Activated CD8-positive, alpha-beta T cell treated with anti-CD3 and anti-CD28 coated beads for 36 hours (primary cell): ENCODE data around the gene P3H3. TPM values are rescaled to one million over a fixed set of nuclear protein-coding genes. Genes with fewer than 3 reads are reported as not detected.
A peak's percentile ranks its signal among the peaks of the same experiment; 100 is the strongest.

Experiments used
- ATAC-seq: fragments of 200-7000 bp; cut with Tn5 transposase; one replicate; pipeline ENCODE4 v1.10.0; 2021; ENCODE audit warnings: mild to moderate bottlenecking, moderate library complexity
- CTCF ChIA-PET: fragments of 350-600 bp; sonication (Branson Sonifier 250); formaldehyde crosslinking; loops from one replicate; lab custom pipeline; 2021; ENCODE audit warnings: antibody characterized with exemption; lab: Charles Lee
- POLR2A ChIA-PET: fragments of 350-600 bp; sonication (Branson Sonifier 250); formaldehyde crosslinking; loops from one replicate; lab custom pipeline; 2021; ENCODE audit warnings: antibody characterized with exemption; lab: Charles Lee
- DNase-seq: peaks from one replicate; pipeline ENCODE4 v3.0.0-alpha.2; 2020
- H3K27ac Mint-ChIP-seq: one replicate; pipeline ENCODE4 v1.8.0; 2021; ENCODE audit warnings: mild to moderate bottlenecking, mixed read lengths
- H3K27me3 Mint-ChIP-seq: one replicate; pipeline ENCODE4 v1.8.0; 2021; ENCODE audit warnings: mixed read lengths
- H3K36me3 Mint-ChIP-seq: one replicate; pipeline ENCODE4 v1.8.0; 2021; ENCODE audit warnings: low read depth, mixed read lengths
- H3K4me1 Mint-ChIP-seq: one replicate; pipeline ENCODE4 v1.8.0; 2021; ENCODE audit warnings: low read depth, mixed read lengths
- H3K4me3 Mint-ChIP-seq: one replicate; pipeline ENCODE4 v1.8.0; 2021; ENCODE audit warnings: mild to moderate bottlenecking, moderate library complexity, mixed read lengths
- H3K9me3 Mint-ChIP-seq: one replicate; pipeline ENCODE4 v1.8.0; 2021; ENCODE audit warnings: mixed read lengths
- intact Hi-C: fragments of 100-400 bp; cut with micrococcal nuclease; formaldehyde crosslinking; loops from one replicate; pipeline ENCODE4 v1.10.0; 2022
- total RNA-seq, 2 experiments: library from RNA; stranded (reverse); gene quantifications; one replicate each; pipeline ENCODE4 v1.2.3, GENCODE V29; 2021
- TF ChIP-seq, protein P1 (sequence below): fragments of 200-600 bp; IDR thresholded peaks from one replicate; pipeline ENCODE4 v1.8.0; 2022; ENCODE audit warnings: antibody characterized with exemption, mild to moderate bottlenecking

P3H3 gene
- total RNA-seq, 2 experiments from 2014 or later = 2.1 to 2.3 TPM

GRCh38 chr12:6847676-6848075, 19.5 kb downstream of the P3H3 start:
- Mint-ChIP-seq H3K4me3 (no peak overlapping the region), H3K27ac (no peak overlapping the region), H3K4me1 (peaks cover 14% of the 10 kb centered on the region), H3K9me3 (no peaks in the 10 kb centered on the region), H3K36me3 (peaks cover 26% of the 10 kb centered on the region), H3K27me3 (no peaks in the 10 kb centered on the region)
- ATAC-seq (no peak), DNase-seq (no peak)
- ChIA-PET CTCF (interaction anchor here (6.7 kb wide), 1 partner anchor 14 kb away, joined by 80 read pairs; no protein-coding TSS in a partner anchor), POLR2A (interaction anchor here (1.0 to 11.4 kb wide), 2 partner anchors 21 to 280 kb away, joined by 3 to 218 read pairs; partner anchors contain the start of genes SPSB2 and TPI1)
- TF ChIP-seq, protein P1, sequence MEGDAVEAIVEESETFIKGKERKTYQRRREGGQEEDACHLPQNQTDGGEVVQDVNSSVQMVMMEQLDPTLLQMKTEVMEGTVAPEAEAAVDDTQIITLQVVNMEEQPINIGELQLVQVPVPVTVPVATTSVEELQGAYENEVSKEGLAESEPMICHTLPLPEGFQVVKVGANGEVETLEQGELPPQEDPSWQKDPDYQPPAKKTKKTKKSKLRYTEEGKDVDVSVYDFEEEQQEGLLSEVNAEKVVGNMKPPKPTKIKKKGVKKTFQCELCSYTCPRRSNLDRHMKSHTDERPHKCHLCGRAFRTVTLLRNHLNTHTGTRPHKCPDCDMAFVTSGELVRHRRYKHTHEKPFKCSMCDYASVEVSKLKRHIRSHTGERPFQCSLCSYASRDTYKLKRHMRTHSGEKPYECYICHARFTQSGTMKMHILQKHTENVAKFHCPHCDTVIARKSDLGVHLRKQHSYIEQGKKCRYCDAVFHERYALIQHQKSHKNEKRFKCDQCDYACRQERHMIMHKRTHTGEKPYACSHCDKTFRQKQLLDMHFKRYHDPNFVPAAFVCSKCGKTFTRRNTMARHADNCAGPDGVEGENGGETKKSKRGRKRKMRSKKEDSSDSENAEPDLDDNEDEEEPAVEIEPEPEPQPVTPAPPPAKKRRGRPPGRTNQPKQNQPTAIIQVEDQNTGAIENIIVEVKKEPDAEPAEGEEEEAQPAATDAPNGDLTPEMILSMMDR = no peak
- intact Hi-C loops = no loop called here

DNA sequence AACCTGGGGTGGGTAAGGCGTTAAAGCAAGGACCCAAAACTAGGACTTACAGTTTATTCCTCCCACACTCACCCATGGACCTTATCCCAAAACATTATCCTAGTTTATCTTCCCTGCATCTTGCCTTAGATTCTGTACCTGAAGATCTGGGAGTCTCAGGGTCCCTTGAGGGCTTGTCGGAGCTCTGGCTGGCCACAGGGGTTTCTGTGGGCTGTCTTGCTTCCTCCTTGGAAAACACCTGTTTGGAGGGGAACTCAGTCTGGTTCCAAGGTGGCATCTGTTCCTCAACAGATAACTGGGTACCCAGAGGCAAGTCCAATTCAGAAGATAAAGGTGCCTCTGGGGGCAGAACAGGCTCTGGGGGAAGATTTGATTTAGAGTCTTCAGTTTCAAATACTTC, 21.2 kb downstream of the P3H3 start:
- H3K9me3 Mint-ChIP-seq = no peaks in the 10 kb centered on the region
- POLR2A ChIA-PET = interaction anchor here (1.3 to 11.4 kb wide), 3 partner anchors 13 to 78 kb away, joined by 3 to 218 read pairs (median 5); partner anchors contain the start of genes SPSB2 and TPI1
- H3K4me1 Mint-ChIP-seq = peaks cover 24% of the 10 kb centered on the region
- DNase-seq (no peak), ATAC-seq (no peak)
- TF ChIP-seq, protein P1 = no peak
- peak overlapping the region; percentile 86 for H3K4me3 Mint-ChIP-seq
- intact Hi-C loops = no loop called here
- no peaks in the 10 kb centered on the region for H3K27me3 Mint-ChIP-seq
- no peak overlapping the region for H3K27ac Mint-ChIP-seq
- peaks cover 33% of the 10 kb centered on the region for H3K36me3 Mint-ChIP-seq
- CTCF ChIA-PET = interaction anchor here (1.3 to 6.7 kb wide), 5 partner anchors 10 to 23 kb away, joined by 3 to 80 read pairs (median 8); partner anchors contain the start of genes GNB3, SPSB2 and TPI1

DNA sequence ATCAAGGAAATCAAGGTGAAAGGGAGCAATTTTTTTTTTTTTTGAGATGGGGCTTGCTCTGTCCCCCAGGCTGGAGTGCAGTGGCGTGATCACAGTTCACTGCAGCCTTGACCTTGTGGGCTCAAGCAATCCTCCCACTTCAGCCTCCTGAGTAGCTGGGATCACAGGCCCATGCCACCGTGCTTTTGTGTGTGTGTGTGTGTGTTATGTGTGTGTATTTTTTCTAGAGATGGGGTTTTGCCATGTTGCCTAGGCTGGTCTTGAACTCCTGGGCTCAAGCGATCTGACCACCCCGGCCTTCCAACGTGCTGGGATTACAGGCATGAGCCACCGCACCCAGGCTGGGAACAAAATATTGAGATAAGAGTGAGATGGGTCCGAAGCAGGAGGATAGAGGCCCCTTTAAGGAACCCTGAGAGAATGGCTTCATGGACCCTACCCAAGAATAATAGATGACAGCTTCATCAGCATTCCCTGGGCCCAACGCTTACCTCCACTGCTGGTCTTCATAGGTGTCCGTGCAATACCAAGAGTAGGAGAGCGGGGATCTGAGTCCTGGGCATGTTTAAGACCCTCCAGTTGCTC, 21.9 kb downstream of the P3H3 start:
- intact Hi-C loops = no loop called here
- H3K36me3 Mint-ChIP-seq = peaks cover 34% of the 10 kb centered on the region
- DNase-seq (no peak), ATAC-seq (no peak)
- peaks cover 29% of the 10 kb centered on the region for H3K4me1 Mint-ChIP-seq
- peak overlapping the region; percentile 51 for H3K27ac Mint-ChIP-seq
- no peaks in the 10 kb centered on the region for H3K27me3 Mint-ChIP-seq
- TF ChIP-seq, protein P1 = no peak
- peak overlapping the region; percentile 86 for H3K4me3 Mint-ChIP-seq
- ChIA-PET POLR2A (interaction anchor here (0.6 to 11.4 kb wide), 4 partner anchors 13 to 227 kb away, joined by 3 to 218 read pairs (median 12); partner anchors contain the start of genes C12orf57, RNU7-1, SPSB2 and TPI1), CTCF (interaction anchor here (2.5 to 7.2 kb wide), 6 partner anchors 11 to 126 kb away, joined by 7 to 124 read pairs (median 28); partner anchors contain the start of genes COPS7A, GNB3, MLF2 and SPSB2)
- no peaks in the 10 kb centered on the region for H3K9me3 Mint-ChIP-seq

DNA sequence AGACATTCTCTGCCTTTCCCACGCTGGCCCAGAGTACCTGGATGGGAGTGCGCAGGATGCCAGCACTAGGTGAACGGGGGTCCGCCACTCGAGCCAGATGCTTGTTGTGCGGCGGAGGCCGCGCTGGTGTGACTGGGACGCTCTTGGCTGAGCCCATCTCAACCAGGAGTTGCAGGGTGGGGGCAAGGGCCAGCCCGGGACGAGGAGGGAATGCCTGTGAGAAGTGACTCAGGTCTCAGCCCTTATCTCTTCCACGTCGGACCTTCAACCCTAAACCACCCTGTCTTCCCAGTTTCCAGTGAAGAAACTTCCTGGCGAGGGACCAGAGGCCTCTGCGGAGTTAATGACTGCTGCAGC, 22.6 kb downstream of the P3H3 start:
- no peak for ATAC-seq
- Mint-ChIP-seq H3K36me3 (peaks cover 34% of the 10 kb centered on the region), H3K27me3 (no peaks in the 10 kb centered on the region), H3K9me3 (no peaks in the 10 kb centered on the region), H3K27ac (peak overlapping the region; percentile 98), H3K4me3 (peak overlapping the region; percentile 86), H3K4me1 (peaks cover 29% of the 10 kb centered on the region)
- DNase-seq = no peak
- intact Hi-C loops = no loop called here
- TF ChIP-seq, protein P1 = no peak
- POLR2A ChIA-PET = interaction anchor here (1.1 to 11.4 kb wide), 11 partner anchors 8 to 127 kb away, joined by 3 to 218 read pairs (median 8); partner anchors contain the start of genes C12orf57, COPS7A, GNB3 and MLF2
- CTCF ChIA-PET = interaction anchor here (0.8 to 7.2 kb wide), 15 partner anchors 8 to 293 kb away, joined by 3 to 124 read pairs (median 4); partner anchors contain the start of genes COPS7A, GNB3, MLF2 and P3H3
